GM18526 (cell line): ENCODE results near the gene RFTN1.
A peak's percentile ranks its signal among the peaks of the same experiment; 100 is the strongest.

Experiments
- POLR2A ChIP-seq: IDR thresholded peaks from 3 replicates; pipeline ENCODE4 v1.6.1; 2011; ENCODE audit not compliant: insufficient read length; ENCODE audit errors: extremely low read depth

Gene RFTN1

GRCh38 chr3:16514755-16515353 is 1.4 kb upstream of the RFTN1 start:
- TF ChIP-seq POLR2A: peak; percentile 38

GRCh38 chr3:16514021-16514700 is 662 bp upstream of the RFTN1 start:
- TF ChIP-seq POLR2A: no peak

GRCh38 chr3:16512435-16513140 is 911 bp downstream of the RFTN1 start:
- TF ChIP-seq POLR2A: peak; percentile 68

DNA sequence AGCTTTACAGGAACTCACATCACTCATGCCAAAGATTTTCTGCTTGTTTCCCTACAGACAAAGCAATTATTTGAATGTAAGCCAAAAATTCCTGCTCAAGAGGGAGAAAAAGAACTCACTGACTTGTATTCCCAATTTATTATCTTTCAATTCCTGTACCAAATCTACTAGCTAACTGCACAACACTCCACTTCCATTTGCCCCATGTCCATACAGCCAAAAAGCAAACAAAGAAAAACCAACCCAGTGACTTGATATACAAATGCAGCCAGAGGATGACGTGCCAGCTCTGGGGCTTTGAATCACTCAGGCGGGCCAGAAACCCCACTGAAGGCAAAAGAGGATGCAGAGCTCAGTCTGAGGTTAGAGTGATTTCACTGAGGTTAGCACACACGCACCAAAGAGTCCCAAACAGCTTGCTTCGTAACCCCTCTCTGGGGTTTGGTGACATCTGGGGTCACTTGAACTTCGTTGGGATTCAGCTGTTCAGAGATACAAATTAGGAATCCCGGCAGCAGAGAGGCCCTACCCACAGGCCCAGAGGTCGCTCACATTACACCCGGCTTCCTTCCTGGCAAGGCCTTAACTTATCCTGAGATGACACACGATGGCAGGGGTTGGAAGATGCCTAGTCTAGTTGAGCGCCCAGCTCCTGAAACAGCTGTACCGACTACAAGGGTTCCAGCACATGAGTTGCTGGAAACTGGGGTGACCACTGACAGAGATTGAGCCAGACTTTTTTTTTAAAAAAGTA is 1.6 kb downstream of the RFTN1 start:
- TF ChIP-seq POLR2A: peak; percentile 27

- TF ChIP-seq POLR2A: peak; percentile 11
Measured at GRCh38 chr3:16510620-16511319, 2.7 kb downstream of the RFTN1 start.

- peak; percentile 26 for TF ChIP-seq POLR2A
Measured at GRCh38 chr3:16509721-16510619, 3.5 kb downstream of the RFTN1 start.

- no peak for TF ChIP-seq POLR2A
Measured at GRCh38 chr3:16508591-16508995, 4.9 kb downstream of the RFTN1 start.

DNA sequence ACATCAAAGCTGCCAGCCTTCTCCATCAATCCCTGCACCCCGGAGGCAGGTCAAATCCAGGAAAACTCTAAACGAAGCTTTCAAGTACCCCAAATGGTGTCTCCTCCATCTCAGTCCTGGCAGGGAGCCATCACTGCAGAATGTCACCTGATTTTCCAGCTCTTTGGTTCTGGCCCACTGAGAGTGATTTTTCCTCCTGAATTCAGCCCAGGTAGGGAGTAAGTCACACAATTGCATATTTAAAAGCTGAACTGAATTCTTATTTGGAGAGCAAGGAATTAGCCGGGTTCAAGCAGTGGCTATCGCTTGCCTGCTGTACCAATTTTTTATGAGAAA is 5.3 kb downstream of the RFTN1 start:
- TF ChIP-seq POLR2A: no peak

GRCh38 chr3:16507578-16508242 is 5.8 kb downstream of the RFTN1 start:
- TF ChIP-seq POLR2A: no peak

- no peak for TF ChIP-seq POLR2A
Measured at GRCh38 chr3:16506884-16507577, 6.5 kb downstream of the RFTN1 start.

GRCh38 chr3:16506451-16506850 is 7.0 kb downstream of the RFTN1 start:
- TF ChIP-seq POLR2A: no peak

DNA sequence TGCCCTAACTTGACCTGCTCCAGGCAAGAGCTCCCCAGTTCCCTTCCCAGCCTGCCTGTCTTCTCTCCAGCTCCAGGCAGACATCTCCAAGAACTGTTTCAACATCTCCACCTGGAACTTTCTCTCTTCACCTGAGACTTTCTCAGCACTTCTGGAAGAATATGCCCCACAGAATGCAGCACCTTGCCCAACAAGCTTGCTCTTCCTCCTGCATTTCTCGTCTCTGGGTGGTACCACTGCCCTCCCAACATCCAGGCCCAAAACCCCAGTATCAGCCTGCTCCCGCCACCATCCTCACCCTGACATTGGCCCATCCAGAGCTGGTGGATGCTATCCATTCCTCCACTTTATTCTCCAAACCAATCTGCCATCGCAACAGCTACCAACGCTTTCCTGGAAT is 8.8 kb downstream of the RFTN1 start:
- no peak for TF ChIP-seq POLR2A

DNA sequence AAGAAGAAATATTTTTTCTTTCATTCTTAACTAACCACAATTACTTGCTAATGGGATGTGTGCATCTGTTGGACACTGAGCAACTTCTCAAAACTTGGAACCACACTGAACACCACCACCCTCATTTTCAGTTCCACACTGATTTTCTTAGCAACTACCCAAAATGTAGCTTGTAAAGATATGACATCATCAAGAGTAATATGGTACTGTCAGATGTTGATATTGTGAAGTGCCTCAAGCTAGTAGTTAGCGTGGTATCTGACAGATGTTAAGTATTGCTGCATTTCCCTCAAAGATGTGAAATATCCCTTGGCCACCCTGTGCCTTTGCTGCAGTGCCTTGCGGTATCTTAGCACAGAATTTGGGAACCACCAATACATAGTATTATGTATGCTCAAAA is 9.3 kb downstream of the RFTN1 start:
- TF ChIP-seq POLR2A: no peak
